ENCODE data around the gene ZNF662. TPM values are rescaled to one million over a fixed set of nuclear protein-coding genes. Genes with fewer than 3 reads are reported as not detected.

Gene ZNF662
- total RNA-seq (ENCODE audit: unreplicated experiment): 1.4 TPM
- long read RNA-seq, partial matches to known transcripts: 1 of 1 reads
- long read RNA-seq, other reads (novel, unspliced or antisense): 0 of 1 reads

DNA sequence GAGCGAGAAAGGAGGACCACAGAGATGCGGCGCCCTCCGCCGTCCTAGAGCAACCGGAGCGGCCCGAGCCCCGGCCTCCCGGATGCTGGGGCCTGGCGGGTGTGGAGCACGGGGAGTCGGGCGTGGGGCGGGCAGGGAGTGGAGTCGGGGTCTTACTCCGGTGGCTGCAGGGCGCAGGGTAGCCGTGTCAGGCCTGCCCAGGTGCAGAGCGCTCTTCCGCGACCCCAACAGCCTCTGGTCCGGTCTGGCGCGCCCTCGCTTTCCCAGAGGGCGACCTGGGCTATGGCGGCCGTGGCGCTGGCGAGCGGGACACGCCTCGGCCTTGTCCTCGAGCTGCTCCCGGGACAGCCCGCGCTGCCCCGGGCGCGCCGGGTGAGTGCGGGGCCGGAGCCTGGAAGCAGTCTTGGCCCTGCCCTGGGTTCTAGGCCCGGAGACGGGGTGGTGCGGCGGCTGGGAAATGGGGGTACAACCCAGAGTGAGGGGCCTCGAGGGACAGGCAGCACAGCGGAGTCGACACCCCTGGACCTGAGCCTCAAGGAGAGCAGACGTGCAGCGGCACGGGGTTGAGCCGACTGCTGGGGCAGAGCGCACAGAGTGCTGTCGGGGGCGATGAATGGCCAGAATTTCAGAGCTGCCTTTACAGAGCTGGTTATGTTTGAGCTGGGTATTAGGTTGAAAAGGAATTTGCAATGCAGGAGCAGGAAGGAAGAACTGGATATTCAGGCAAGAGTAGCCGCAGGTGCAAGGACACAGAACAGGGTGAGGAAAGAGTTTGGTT lies at the start of gene ZNF662:
ZNF662 (plus strand) TSS at position 73 of the 778 bp plus-strand sequence. CDS start 1,973 bp downstream, outside the sequence.
- no peak within 1 kb of the TSS for H3K27ac Mint-ChIP-seq (ENCODE audit: unreplicated experiment)
- peaks cover 15% of the 10 kb centered on the region for H3K27me3 Mint-ChIP-seq (ENCODE audit: unreplicated experiment)
- H3K36me3 Mint-ChIP-seq (ENCODE audit: low read depth, unreplicated experiment): peaks cover 13% of the 10 kb centered on the region
- TF ChIP-seq, protein P1, sequence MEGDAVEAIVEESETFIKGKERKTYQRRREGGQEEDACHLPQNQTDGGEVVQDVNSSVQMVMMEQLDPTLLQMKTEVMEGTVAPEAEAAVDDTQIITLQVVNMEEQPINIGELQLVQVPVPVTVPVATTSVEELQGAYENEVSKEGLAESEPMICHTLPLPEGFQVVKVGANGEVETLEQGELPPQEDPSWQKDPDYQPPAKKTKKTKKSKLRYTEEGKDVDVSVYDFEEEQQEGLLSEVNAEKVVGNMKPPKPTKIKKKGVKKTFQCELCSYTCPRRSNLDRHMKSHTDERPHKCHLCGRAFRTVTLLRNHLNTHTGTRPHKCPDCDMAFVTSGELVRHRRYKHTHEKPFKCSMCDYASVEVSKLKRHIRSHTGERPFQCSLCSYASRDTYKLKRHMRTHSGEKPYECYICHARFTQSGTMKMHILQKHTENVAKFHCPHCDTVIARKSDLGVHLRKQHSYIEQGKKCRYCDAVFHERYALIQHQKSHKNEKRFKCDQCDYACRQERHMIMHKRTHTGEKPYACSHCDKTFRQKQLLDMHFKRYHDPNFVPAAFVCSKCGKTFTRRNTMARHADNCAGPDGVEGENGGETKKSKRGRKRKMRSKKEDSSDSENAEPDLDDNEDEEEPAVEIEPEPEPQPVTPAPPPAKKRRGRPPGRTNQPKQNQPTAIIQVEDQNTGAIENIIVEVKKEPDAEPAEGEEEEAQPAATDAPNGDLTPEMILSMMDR (IDR thresholded peaks at IDR 0.05; ENCODE audit: unreplicated experiment): no peak
- H3K4me1 Mint-ChIP-seq (ENCODE audit: unreplicated experiment): no peaks in the 10 kb centered on the region
- no peak within 1 kb of the TSS for H3K4me3 Mint-ChIP-seq (ENCODE audit: unreplicated experiment)
- no peak for DNase-seq (ENCODE audit: low spot score)
- no peaks in the 10 kb centered on the region for H3K9me3 Mint-ChIP-seq (ENCODE audit: unreplicated experiment)

DNA sequence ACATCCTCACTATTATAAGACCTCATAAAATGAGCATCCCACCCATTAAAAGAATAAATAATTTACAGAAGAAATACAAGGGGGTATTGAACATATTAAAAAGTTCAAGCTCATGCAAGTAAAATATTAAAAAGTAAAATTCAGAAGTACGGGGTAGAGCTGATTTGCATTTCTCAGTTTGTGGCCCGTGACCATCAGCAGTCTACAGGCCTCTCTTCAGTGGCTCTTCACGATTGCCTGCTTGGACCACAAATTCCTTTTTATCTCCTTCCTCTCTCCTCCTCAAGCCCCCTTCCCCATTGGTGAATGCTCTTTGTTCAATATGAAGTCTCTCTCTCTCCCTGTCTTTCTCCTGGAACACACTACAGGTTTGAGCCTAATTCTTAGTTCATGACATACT lies 49.4 kb upstream of the ZNF662 start:
- H3K4me3 Mint-ChIP-seq (ENCODE audit: unreplicated experiment): no peak overlapping the region
- peaks cover 13% of the 10 kb centered on the region for H3K4me1 Mint-ChIP-seq (ENCODE audit: unreplicated experiment)
- H3K9me3 Mint-ChIP-seq (ENCODE audit: unreplicated experiment): no peaks in the 10 kb centered on the region
- H3K27ac Mint-ChIP-seq (ENCODE audit: unreplicated experiment): no peak overlapping the region
- peaks cover 2% of the 10 kb centered on the region for H3K27me3 Mint-ChIP-seq (ENCODE audit: unreplicated experiment)
- no peak for DNase-seq (ENCODE audit: low spot score)
- H3K36me3 Mint-ChIP-seq (ENCODE audit: low read depth, unreplicated experiment): peaks cover 5% of the 10 kb centered on the region
- TF ChIP-seq, protein P1 (IDR thresholded peaks at IDR 0.05; ENCODE audit: unreplicated experiment): no peak

DNA sequence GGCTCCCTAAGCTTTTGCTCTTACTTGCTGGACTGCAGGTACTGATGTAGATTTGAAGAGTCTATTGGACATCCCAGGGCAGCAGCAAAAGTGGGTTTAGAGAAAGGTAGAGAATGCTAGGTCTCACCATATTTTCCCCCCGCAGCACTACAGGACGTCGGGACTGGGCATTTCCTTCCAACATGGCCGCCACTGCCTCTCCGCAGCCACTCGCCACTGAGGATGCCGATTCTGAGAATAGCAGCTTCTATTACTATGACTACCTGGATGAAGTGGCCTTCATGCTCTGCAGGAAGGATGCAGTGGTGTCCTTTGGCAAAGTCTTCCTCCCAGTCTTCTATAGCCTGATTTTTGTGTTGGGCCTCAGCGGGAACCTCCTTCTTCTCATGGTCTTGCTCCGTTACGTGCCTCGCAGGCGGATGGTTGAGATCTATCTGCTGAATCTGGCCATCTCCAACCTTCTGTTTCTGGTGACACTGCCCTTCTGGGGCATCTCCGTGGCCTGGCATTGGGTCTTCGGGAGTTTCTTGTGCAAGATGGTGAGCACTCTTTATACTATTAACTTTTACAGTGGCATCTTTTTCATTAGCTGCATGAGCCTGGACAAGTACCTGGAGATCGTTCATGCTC lies 41.5 kb upstream of the ZNF662 start:
- Mint-ChIP-seq H3K4me1 (ENCODE audit: unreplicated experiment) (no peaks in the 10 kb centered on the region), H3K36me3 (ENCODE audit: low read depth, unreplicated experiment) (peaks cover 4% of the 10 kb centered on the region), H3K27ac (ENCODE audit: unreplicated experiment) (no peak overlapping the region), H3K27me3 (ENCODE audit: unreplicated experiment) (peaks cover 7% of the 10 kb centered on the region), H3K4me3 (ENCODE audit: unreplicated experiment) (no peak overlapping the region), H3K9me3 (ENCODE audit: unreplicated experiment) (no peaks in the 10 kb centered on the region)
- TF ChIP-seq, protein P1 (IDR thresholded peaks at IDR 0.05; ENCODE audit: unreplicated experiment): no peak
- DNase-seq (ENCODE audit: low spot score): no peak

DNA sequence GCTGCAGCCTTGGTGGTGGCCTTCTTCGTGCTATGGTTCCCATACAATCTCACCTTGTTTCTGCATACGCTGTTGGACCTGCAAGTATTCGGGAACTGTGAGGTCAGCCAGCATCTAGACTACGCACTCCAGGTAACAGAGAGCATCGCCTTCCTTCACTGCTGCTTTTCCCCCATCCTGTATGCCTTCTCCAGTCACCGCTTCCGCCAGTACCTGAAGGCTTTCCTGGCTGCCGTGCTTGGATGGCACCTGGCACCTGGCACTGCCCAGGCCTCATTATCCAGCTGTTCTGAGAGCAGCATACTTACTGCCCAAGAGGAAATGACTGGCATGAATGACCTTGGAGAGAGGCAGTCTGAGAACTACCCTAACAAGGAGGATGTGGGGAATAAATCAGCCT lies 40.7 kb upstream of the ZNF662 start:
- Mint-ChIP-seq H3K27ac (ENCODE audit: unreplicated experiment) (no peak overlapping the region), H3K4me3 (ENCODE audit: unreplicated experiment) (no peak overlapping the region), H3K9me3 (ENCODE audit: unreplicated experiment) (no peaks in the 10 kb centered on the region), H3K36me3 (ENCODE audit: low read depth, unreplicated experiment) (peaks cover 4% of the 10 kb centered on the region), H3K4me1 (ENCODE audit: unreplicated experiment) (no peaks in the 10 kb centered on the region), H3K27me3 (ENCODE audit: unreplicated experiment) (peaks cover 7% of the 10 kb centered on the region)
- no peak for DNase-seq (ENCODE audit: low spot score)
- TF ChIP-seq, protein P1 (IDR thresholded peaks at IDR 0.05; ENCODE audit: unreplicated experiment): no peak

DNA sequence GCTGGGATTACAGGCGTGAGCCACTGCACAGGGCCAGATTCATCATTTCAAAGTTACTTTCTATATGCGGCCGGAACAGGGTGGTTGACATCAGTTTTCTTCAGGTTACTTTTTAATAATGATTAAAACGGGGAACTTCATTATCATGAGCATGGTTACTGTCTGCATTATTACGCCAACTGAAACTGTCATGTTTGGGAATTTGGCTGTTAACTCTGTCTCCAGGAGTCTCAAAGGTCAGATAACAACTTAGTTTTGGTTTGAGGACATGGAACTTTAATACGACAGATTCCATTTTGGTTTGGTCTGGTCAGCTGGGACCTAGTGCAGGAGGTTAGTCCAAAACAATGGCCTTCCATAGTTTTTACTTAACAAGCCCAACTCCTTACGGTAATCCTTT lies 38.8 kb upstream of the ZNF662 start:
- no peak overlapping the region for H3K4me3 Mint-ChIP-seq (ENCODE audit: unreplicated experiment)
- H3K27ac Mint-ChIP-seq (ENCODE audit: unreplicated experiment): no peak overlapping the region
- no peak for DNase-seq (ENCODE audit: low spot score)
- H3K27me3 Mint-ChIP-seq (ENCODE audit: unreplicated experiment): peaks cover 7% of the 10 kb centered on the region
- peaks cover 4% of the 10 kb centered on the region for H3K36me3 Mint-ChIP-seq (ENCODE audit: low read depth, unreplicated experiment)
- H3K9me3 Mint-ChIP-seq (ENCODE audit: unreplicated experiment): no peaks in the 10 kb centered on the region
- no peaks in the 10 kb centered on the region for H3K4me1 Mint-ChIP-seq (ENCODE audit: unreplicated experiment)
- TF ChIP-seq, protein P1 (IDR thresholded peaks at IDR 0.05; ENCODE audit: unreplicated experiment): no peak
